GM12878 (cell line): ENCODE results near the gene MPZL1.
"Not testable (repeated sequence)": the region's sequence is repeated elsewhere in the genome, so short reads cannot be mapped to it uniquely, and the experiment has no call there.

Source experiments
- ASH2L ChIP-seq: fragments of 300-600, 200-600 bp; sonication (generic); IDR thresholded peaks from 2 replicates; pipeline ENCODE4 v1.6.1; 2017; ENCODE audit warnings: low read depth, mild to moderate bottlenecking, borderline replicate concordance
- CHD1 ChIP-seq: IDR thresholded peaks from 2 replicates; pipeline ENCODE4 v1.6.1; 2012; ENCODE audit warnings: low read depth, low read length, improper control_type of control experiment
- GATAD2B ChIP-seq: fragments of 450-650 bp; conservative IDR thresholded peaks from 2 replicates; pipeline ENCODE4 v1.6.1; 2017; ENCODE audit warnings: low read depth, mild to moderate bottlenecking, moderate library complexity
- POLR2AphosphoS5 ChIP-seq: IDR thresholded peaks from 2 replicates; pipeline ENCODE4 v1.6.1; 2011; ENCODE audit warnings: mild to moderate bottlenecking, low read length, inconsistent platforms
- RAD21 ChIP-seq: IDR thresholded peaks from 2 replicates; pipeline ENCODE4 v1.6.1; 2011; ENCODE audit warnings: mild to moderate bottlenecking, low read depth, low read length, moderate library complexity; ENCODE audit not compliant: insufficient read depth
- RB1 ChIP-seq: fragments of 450-650 bp; formaldehyde crosslinking; IDR thresholded peaks from 2 replicates; pipeline ENCODE4 v1.6.1; 2017; ENCODE audit warnings: mild to moderate bottlenecking, borderline replicate concordance
- TAF1 ChIP-seq: IDR thresholded peaks from 2 replicates; pipeline ENCODE4 v1.6.1; 2011; ENCODE audit warnings: mild to moderate bottlenecking, low read depth, low read length, borderline replicate concordance
- TARDBP ChIP-seq: IDR thresholded peaks from 2 replicates; pipeline ENCODE4 v1.6.1; 2016; ENCODE audit warnings: borderline replicate concordance
- YY1 ChIP-seq: IDR thresholded peaks from 2 replicates; pipeline ENCODE4 v1.6.1; 2011; ENCODE audit warnings: low read depth, mild to moderate bottlenecking, low read length
- ZNF274 ChIP-seq: IDR thresholded peaks from one replicate; pipeline ENCODE4 v1.8.0; 2011; ENCODE audit not compliant: insufficient read length, insufficient read depth
- ZNF384 ChIP-seq: IDR thresholded peaks from 2 replicates; pipeline ENCODE4 v1.6.1; 2012; ENCODE audit warnings: low read depth, mild to moderate bottlenecking, low read length, improper control_type of control experiment, borderline replicate concordance
- TF ChIP-seq, protein P1 (sequence below), 3 experiments: IDR thresholded peaks in 2 of 3; conservative IDR thresholded peaks in 1 of 3; 2 replicates each; pipeline ENCODE4 v1.5.1; 2011; ENCODE audit warnings: low read depth in 3 of 3, low read length in 3 of 3, mild to moderate bottlenecking in 3 of 3, control low read depth in 2 of 3, moderate library complexity in 2 of 3, inconsistent platforms in 1 of 3, mixed read lengths in 1 of 3; ENCODE audit not compliant: control insufficient read depth in 2 of 3, insufficient read depth in 1 of 3; ENCODE audit errors: extremely low read depth in 1 of 3

DNA sequence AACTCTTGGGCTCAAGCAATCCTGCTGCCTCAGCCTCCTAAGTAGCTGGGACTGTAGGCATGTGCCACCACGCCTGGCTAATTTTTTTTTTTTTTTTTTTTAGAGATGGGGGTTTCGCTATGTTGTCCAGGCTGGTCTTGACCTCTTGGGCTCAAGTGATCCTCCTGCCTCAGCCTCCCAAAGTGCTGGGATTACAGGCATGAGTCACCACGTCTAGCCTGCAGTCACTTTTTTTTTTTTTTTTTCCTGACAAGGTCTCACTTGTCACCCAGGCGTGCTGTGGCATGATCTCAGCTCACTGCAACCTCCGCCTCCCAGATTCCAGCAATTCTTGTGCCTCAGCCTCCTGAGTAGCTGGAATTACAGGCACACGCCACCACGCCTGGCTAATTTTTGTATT is 19.3 kb downstream of the MPZL1 start:
- not testable (repeated sequence) for TF ChIP-seq YY1, TARDBP, TAF1, ZNF274, GATAD2B, RAD21, ASH2L, POLR2AphosphoS5, ZNF384, CHD1, RB1
- TF ChIP-seq, protein P1, sequence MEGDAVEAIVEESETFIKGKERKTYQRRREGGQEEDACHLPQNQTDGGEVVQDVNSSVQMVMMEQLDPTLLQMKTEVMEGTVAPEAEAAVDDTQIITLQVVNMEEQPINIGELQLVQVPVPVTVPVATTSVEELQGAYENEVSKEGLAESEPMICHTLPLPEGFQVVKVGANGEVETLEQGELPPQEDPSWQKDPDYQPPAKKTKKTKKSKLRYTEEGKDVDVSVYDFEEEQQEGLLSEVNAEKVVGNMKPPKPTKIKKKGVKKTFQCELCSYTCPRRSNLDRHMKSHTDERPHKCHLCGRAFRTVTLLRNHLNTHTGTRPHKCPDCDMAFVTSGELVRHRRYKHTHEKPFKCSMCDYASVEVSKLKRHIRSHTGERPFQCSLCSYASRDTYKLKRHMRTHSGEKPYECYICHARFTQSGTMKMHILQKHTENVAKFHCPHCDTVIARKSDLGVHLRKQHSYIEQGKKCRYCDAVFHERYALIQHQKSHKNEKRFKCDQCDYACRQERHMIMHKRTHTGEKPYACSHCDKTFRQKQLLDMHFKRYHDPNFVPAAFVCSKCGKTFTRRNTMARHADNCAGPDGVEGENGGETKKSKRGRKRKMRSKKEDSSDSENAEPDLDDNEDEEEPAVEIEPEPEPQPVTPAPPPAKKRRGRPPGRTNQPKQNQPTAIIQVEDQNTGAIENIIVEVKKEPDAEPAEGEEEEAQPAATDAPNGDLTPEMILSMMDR (IDR thresholded peaks at IDR 0.05 in 2 of 3, conservative IDR thresholded peaks at IDR 0.05 in 1 of 3; ENCODE audit: control insufficient read depth in 2 of 3, extremely low read depth in 1 of 3, insufficient read depth in 1 of 3, low read depth in 3 of 3, low read length in 3 of 3) = not testable (repeated sequence)
